ENCODE data around the gene ATP10A. TPM values are rescaled to one million over a fixed set of nuclear protein-coding genes. Genes with fewer than 3 reads are reported as not detected.
A peak's percentile ranks its signal among the peaks of the same experiment; 100 is the strongest.

Gene ATP10A
- total RNA-seq, 4 donors from 2014 or later: 8.1 to 36.0 (median 17.9) TPM

GRCh38 chr15:25737218-25737643 lies 125.9 kb downstream of the ATP10A start:
- DNase-seq (ENCODE audit: low spot score in 2 of 2): peak; percentile 36
- Histone ChIP-seq H3K27me3 (no peaks in the 10 kb centered on the region), H3K9me3 (no peaks in the 10 kb centered on the region), H3K4me3 (no peak overlapping the region), H3K36me3 (no peaks in the 10 kb centered on the region), H3K4me1 (peaks cover 0 to 28% (median 8%) of the 10 kb centered on the region in 4 donors), H3K27ac (peak overlapping the region in 2 of 4 donors; percentile 7 to 10)
- TF ChIP-seq EP300 (IDR thresholded peaks at IDR 0.05) (peak; percentile 17 to 65), POLR2A (IDR thresholded peaks at IDR 0.05) (no peak)
- 15 to 28% methylated on average over 4 of the region's 4 CpGs for WGBS, 2 donors

- peak overlapping the region in 1 of 4 donors; percentile 10 for H3K27ac ChIP-seq
- 63 to 66% methylated on average over 3 of the region's 3 CpGs for whole genome bisulfite sequencing, 2 donors
- no peak for TF ChIP-seq POLR2A (IDR thresholded peaks at IDR 0.05)
- no peak for DNase-seq (ENCODE audit: low spot score in 2 of 2)
- H3K36me3 ChIP-seq: no peaks in the 10 kb centered on the region
- H3K4me3 ChIP-seq: no peak overlapping the region
- H3K27me3 ChIP-seq: no peaks in the 10 kb centered on the region
- H3K9me3 ChIP-seq: no peaks in the 10 kb centered on the region
- peaks cover 0 to 28% (median 8%) of the 10 kb centered on the region in 4 donors for H3K4me1 ChIP-seq
Measured at GRCh38 chr15:25736461-25736860, 126.7 kb downstream of the ATP10A start.

GRCh38 chr15:25735550-25736384 lies 127.4 kb downstream of the ATP10A start:
- Histone ChIP-seq H3K36me3 (no peaks in the 10 kb centered on the region), H3K9me3 (no peaks in the 10 kb centered on the region), H3K27ac (no peak overlapping the region), H3K27me3 (no peaks in the 10 kb centered on the region), H3K4me3 (no peak overlapping the region), H3K4me1 (peaks cover 0 to 28% (median 8%) of the 10 kb centered on the region in 4 donors)
- 87 to 92% methylated on average over 30 of the region's 30 CpGs for WGBS, 2 donors
- TF ChIP-seq CTCF (IDR thresholded peaks at IDR 0.05) (no peak), EP300 (IDR thresholded peaks at IDR 0.05) (no peak), POLR2A (IDR thresholded peaks at IDR 0.05) (no peak)
- no peak for DNase-seq (ENCODE audit: low spot score in 2 of 2)

- no peak overlapping the region for H3K27ac ChIP-seq
- no peaks in the 10 kb centered on the region for H3K36me3 ChIP-seq
- H3K27me3 ChIP-seq: no peaks in the 10 kb centered on the region
- no peaks in the 10 kb centered on the region for H3K9me3 ChIP-seq
- no peak overlapping the region for H3K4me3 ChIP-seq
- 67 to 85% methylated on average over 16 to 17 of the region's 17 CpGs for WGBS, 2 donors
- H3K4me1 ChIP-seq: peaks cover 0 to 28% (median 8%) of the 10 kb centered on the region in 4 donors
- TF ChIP-seq CTCF (IDR thresholded peaks at IDR 0.05) (no peak), POLR2A (IDR thresholded peaks at IDR 0.05) (no peak), EP300 (IDR thresholded peaks at IDR 0.05) (no peak)
- no peak for DNase-seq (ENCODE audit: low spot score in 2 of 2)
Measured at GRCh38 chr15:25734680-25735355, 128.3 kb downstream of the ATP10A start.

- no peak for TF ChIP-seq EP300 (IDR thresholded peaks at IDR 0.05)
- no peak for TF ChIP-seq POLR2A (IDR thresholded peaks at IDR 0.05)
- TF ChIP-seq CTCF (IDR thresholded peaks at IDR 0.05): no peak
- no peaks in the 10 kb centered on the region for H3K9me3 ChIP-seq
- peaks cover 0 to 28% (median 8%) of the 10 kb centered on the region in 4 donors for H3K4me1 ChIP-seq
- H3K4me3 ChIP-seq: no peak overlapping the region
- H3K27me3 ChIP-seq: no peaks in the 10 kb centered on the region
- DNase-seq (ENCODE audit: low spot score in 2 of 2): no peak
- H3K36me3 ChIP-seq: no peaks in the 10 kb centered on the region
- WGBS, 2 donors: 73 to 85% methylated on average over 19 to 22 of the region's 22 CpGs
- H3K27ac ChIP-seq: no peak overlapping the region
Measured at GRCh38 chr15:25733856-25734679, 129.1 kb downstream of the ATP10A start.
